ENCODE results near the gene VSIG2.

Gene VSIG2

GRCh38 chr11:124762624-124763155, 10.6 kb upstream of the VSIG2 start:
- DNase-seq = no peak

GRCh38 chr11:124762105-124762623, 10.1 kb upstream of the VSIG2 start, which contains the start of gene ESAM:
Gene ESAM (minus strand): TSS chr11:124762290. CDS start chr11:124762154, 136 bp downstream.
- DNase-seq = no peak

GRCh38 chr11:124761301-124762104, 9.4 kb upstream of the VSIG2 start:
- no peak for DNase-seq

- DNase-seq = no peak
Measured at GRCh38 chr11:124760806-124761205, 8.8 kb upstream of the VSIG2 start.

GRCh38 chr11:124760205-124760652, 8.2 kb upstream of the VSIG2 start:
- DNase-seq = no peak

GRCh38 chr11:124759266-124760204, 7.5 kb upstream of the VSIG2 start:
- DNase-seq = no peak

GRCh38 chr11:124758355-124759265, 6.6 kb upstream of the VSIG2 start:
- peak; percentile 48 for DNase-seq

- DNase-seq = no peak
Measured at GRCh38 chr11:124757320-124757719, 5.3 kb upstream of the VSIG2 start.

GRCh38 chr11:124756753-124757227, 4.7 kb upstream of the VSIG2 start:
- no peak for DNase-seq

GRCh38 chr11:124756033-124756752, 4.1 kb upstream of the VSIG2 start:
- no peak for DNase-seq

GRCh38 chr11:124754710-124755109, 2.7 kb upstream of the VSIG2 start:
- no peak for DNase-seq

GRCh38 chr11:124754309-124754708, 2.3 kb upstream of the VSIG2 start:
- no peak for DNase-seq

GRCh38 chr11:124753624-124754023, 1.6 kb upstream of the VSIG2 start:
- no peak for DNase-seq

- DNase-seq = no peak
Measured at GRCh38 chr11:124753205-124753604, 1.1 kb upstream of the VSIG2 start.

GRCh38 chr11:124752471-124753102, 532 bp upstream of the VSIG2 start:
- DNase-seq = no peak

GRCh38 chr11:124751391-124751740, 689 bp downstream of the VSIG2 start:
- DNase-seq = no peak

- DNase-seq = no peak
Measured at GRCh38 chr11:124749912-124750311, 2.1 kb downstream of the VSIG2 start.

- DNase-seq = no peak
Measured at GRCh38 chr11:124748481-124749343, 3.3 kb downstream of the VSIG2 start.

- no peak for DNase-seq
Measured at GRCh38 chr11:124748100-124748418, 4.0 kb downstream of the VSIG2 start.

Measured in fibroblast of skin of right quadriceps (primary cell).